ENCODE measurements around the gene CCBE1.
A peak's percentile ranks its signal among the peaks of the same experiment; 100 is the strongest.

CCBE1 gene

GRCh38 chr18:59554796-59555335 lies 142.4 kb downstream of the CCBE1 start:
- Histone ChIP-seq H3K36me3 (replicated peaks in 1 of 2; ENCODE audit: control insufficient read depth in 2 of 2, insufficient read depth in 2 of 2, low read length in 2 of 2) (no peaks in the 10 kb centered on the region), H3K4ac (ENCODE audit: low read length) (no peak overlapping the region), H4K8ac (ENCODE audit: low read depth, low read length) (no peak overlapping the region), H3K79me1 (ENCODE audit: low read depth, low read length) (no peaks in the 10 kb centered on the region), H3K9me3 (replicated peaks in 1 of 2; ENCODE audit: control insufficient read depth in 2 of 2, insufficient read depth in 1 of 2, low read depth in 1 of 2, low read length in 2 of 2) (no peaks in the 10 kb centered on the region), H2BK15ac (ENCODE audit: low read length) (no peak overlapping the region), H3K27me3 (ENCODE audit: control insufficient read depth in 3 of 3, insufficient read depth in 3 of 3, low read depth in 1 of 3, low read length in 3 of 3) (peaks cover 0 to 5% (median 0%) of the 10 kb centered on the region in 3 experiments), H2BK12ac (ENCODE audit: low read length) (no peak overlapping the region), H4K91ac (ENCODE audit: low read depth, low read length, poor library complexity) (no peak overlapping the region), H3K4me1 (ENCODE audit: control insufficient read depth in 2 of 2, insufficient read depth in 1 of 2, low read depth in 1 of 2, low read length in 2 of 2) (no peaks in the 10 kb centered on the region), H3K4me2 (ENCODE audit: insufficient read depth, low read length, poor library complexity, severe bottlenecking) (no peak overlapping the region), H2AFZ (ENCODE audit: low read length) (no peak overlapping the region), H3K4me3 (ENCODE audit: low read length in 2 of 2) (no peak overlapping the region), H2BK5ac (ENCODE audit: low read length) (no peak overlapping the region), H3K18ac (ENCODE audit: low read length) (no peak overlapping the region), H3K23ac (ENCODE audit: low read depth, low read length, poor library complexity) (no peak overlapping the region), H3K9ac (ENCODE audit: low read depth, low read length, poor library complexity) (no peak overlapping the region), H2BK120ac (ENCODE audit: low read depth, low read length) (no peak overlapping the region), H3K27ac (replicated peaks; ENCODE audit: low read length) (no peak overlapping the region), H3K14ac (ENCODE audit: low read length) (no peak overlapping the region), H2AK5ac (ENCODE audit: low read depth, low read length) (no peak overlapping the region)
- WGBS, 2 donors (ENCODE audit: extremely low coverage in 2 of 2, insufficient read length in 2 of 2, insufficient replicate concordance in 1 of 2), result no CpG with 5 or more reads among the region's 2 CpGs
- no peak for DNase-seq (ENCODE audit: low spot score)

- H2BK120ac ChIP-seq (ENCODE audit: low read depth, low read length), result no peak overlapping the region
- H3K23ac ChIP-seq (ENCODE audit: low read depth, low read length, poor library complexity), result no peak overlapping the region
- H2AFZ ChIP-seq (ENCODE audit: low read length), result no peak overlapping the region
- no peak overlapping the region for H2BK5ac ChIP-seq (ENCODE audit: low read length)
- H3K4me1 ChIP-seq (ENCODE audit: control insufficient read depth in 2 of 2, insufficient read depth in 1 of 2, low read depth in 1 of 2, low read length in 2 of 2), result no peaks in the 10 kb centered on the region
- no peaks in the 10 kb centered on the region for H3K79me1 ChIP-seq (ENCODE audit: low read depth, low read length)
- no peak overlapping the region for H3K18ac ChIP-seq (ENCODE audit: low read length)
- no peak overlapping the region for H3K9ac ChIP-seq (ENCODE audit: low read depth, low read length, poor library complexity)
- H3K4me3 ChIP-seq (ENCODE audit: low read length in 2 of 2), result no peak overlapping the region
- H4K91ac ChIP-seq (ENCODE audit: low read depth, low read length, poor library complexity), result no peak overlapping the region
- no peak overlapping the region for H2AK5ac ChIP-seq (ENCODE audit: low read depth, low read length)
- WGBS, 2 donors (ENCODE audit: extremely low coverage in 2 of 2, insufficient read length in 2 of 2, insufficient replicate concordance in 1 of 2), result no CpG with 5 or more reads among the region's 5 CpGs
- no peak for DNase-seq (ENCODE audit: low spot score)
- H2BK15ac ChIP-seq (ENCODE audit: low read length), result no peak overlapping the region
- H3K9me3 ChIP-seq (replicated peaks in 1 of 2; ENCODE audit: control insufficient read depth in 2 of 2, insufficient read depth in 1 of 2, low read depth in 1 of 2, low read length in 2 of 2), result no peaks in the 10 kb centered on the region
- no peak overlapping the region for H3K4ac ChIP-seq (ENCODE audit: low read length)
- no peak overlapping the region for H3K14ac ChIP-seq (ENCODE audit: low read length)
- H3K4me2 ChIP-seq (ENCODE audit: insufficient read depth, low read length, poor library complexity, severe bottlenecking), result no peak overlapping the region
- no peaks in the 10 kb centered on the region for H3K36me3 ChIP-seq (replicated peaks in 1 of 2; ENCODE audit: control insufficient read depth in 2 of 2, insufficient read depth in 2 of 2, low read length in 2 of 2)
- H2BK12ac ChIP-seq (ENCODE audit: low read length), result no peak overlapping the region
- H3K27me3 ChIP-seq (ENCODE audit: control insufficient read depth in 3 of 3, insufficient read depth in 3 of 3, low read depth in 1 of 3, low read length in 3 of 3), result peaks cover 0 to 5% (median 0%) of the 10 kb centered on the region in 3 experiments
- H3K27ac ChIP-seq (replicated peaks; ENCODE audit: low read length), result no peak overlapping the region
- H4K8ac ChIP-seq (ENCODE audit: low read depth, low read length), result no peak overlapping the region
Measured at GRCh38 chr18:59553273-59553870, 143.9 kb downstream of the CCBE1 start.

GRCh38 chr18:59551902-59552635 lies 145.2 kb downstream of the CCBE1 start:
- H3K9me3 ChIP-seq (replicated peaks in 1 of 2; ENCODE audit: control insufficient read depth in 2 of 2, insufficient read depth in 1 of 2, low read depth in 1 of 2, low read length in 2 of 2), result no peaks in the 10 kb centered on the region
- H2AFZ ChIP-seq (ENCODE audit: low read length), result no peak overlapping the region
- H3K9ac ChIP-seq (ENCODE audit: low read depth, low read length, poor library complexity), result no peak overlapping the region
- H3K36me3 ChIP-seq (replicated peaks in 1 of 2; ENCODE audit: control insufficient read depth in 2 of 2, insufficient read depth in 2 of 2, low read length in 2 of 2), result no peaks in the 10 kb centered on the region
- no peak overlapping the region for H2BK5ac ChIP-seq (ENCODE audit: low read length)
- no peak overlapping the region for H4K8ac ChIP-seq (ENCODE audit: low read depth, low read length)
- no peaks in the 10 kb centered on the region for H3K4me1 ChIP-seq (ENCODE audit: control insufficient read depth in 2 of 2, insufficient read depth in 1 of 2, low read depth in 1 of 2, low read length in 2 of 2)
- H2AK5ac ChIP-seq (ENCODE audit: low read depth, low read length), result no peak overlapping the region
- H3K27ac ChIP-seq (replicated peaks; ENCODE audit: low read length), result no peak overlapping the region
- no peak for DNase-seq (ENCODE audit: low spot score)
- H3K27me3 ChIP-seq (ENCODE audit: control insufficient read depth in 3 of 3, insufficient read depth in 3 of 3, low read depth in 1 of 3, low read length in 3 of 3), result peaks cover 0 to 4% (median 0%) of the 10 kb centered on the region in 3 experiments
- no peak overlapping the region for H3K4ac ChIP-seq (ENCODE audit: low read length)
- H4K91ac ChIP-seq (ENCODE audit: low read depth, low read length, poor library complexity), result no peak overlapping the region
- no peak overlapping the region for H2BK120ac ChIP-seq (ENCODE audit: low read depth, low read length)
- H2BK12ac ChIP-seq (ENCODE audit: low read length), result no peak overlapping the region
- H3K4me2 ChIP-seq (ENCODE audit: insufficient read depth, low read length, poor library complexity, severe bottlenecking), result no peak overlapping the region
- H2BK15ac ChIP-seq (ENCODE audit: low read length), result no peak overlapping the region
- no peaks in the 10 kb centered on the region for H3K79me1 ChIP-seq (ENCODE audit: low read depth, low read length)
- no CpG with 5 or more reads among the region's 10 CpGs for WGBS, 2 donors (ENCODE audit: extremely low coverage in 2 of 2, insufficient read length in 2 of 2, insufficient replicate concordance in 1 of 2)
- H3K4me3 ChIP-seq (ENCODE audit: low read length in 2 of 2), result peak overlapping the region in 1 of 2 donors; percentile 60
- H3K14ac ChIP-seq (ENCODE audit: low read length), result no peak overlapping the region
- no peak overlapping the region for H3K18ac ChIP-seq (ENCODE audit: low read length)
- H3K23ac ChIP-seq (ENCODE audit: low read depth, low read length, poor library complexity), result no peak overlapping the region

- Histone ChIP-seq H3K27ac (replicated peaks; ENCODE audit: low read length) (no peak overlapping the region), H2BK12ac (ENCODE audit: low read length) (no peak overlapping the region), H3K27me3 (ENCODE audit: control insufficient read depth in 3 of 3, insufficient read depth in 3 of 3, low read depth in 1 of 3, low read length in 3 of 3) (peaks cover 0 to 4% (median 0%) of the 10 kb centered on the region in 3 experiments), H4K8ac (ENCODE audit: low read depth, low read length) (no peak overlapping the region), H2BK120ac (ENCODE audit: low read depth, low read length) (no peak overlapping the region), H3K23ac (ENCODE audit: low read depth, low read length, poor library complexity) (no peak overlapping the region), H3K4me2 (ENCODE audit: insufficient read depth, low read length, poor library complexity, severe bottlenecking) (no peak overlapping the region), H3K9ac (ENCODE audit: low read depth, low read length, poor library complexity) (no peak overlapping the region), H3K4ac (ENCODE audit: low read length) (no peak overlapping the region), H2AFZ (ENCODE audit: low read length) (no peak overlapping the region), H2BK15ac (ENCODE audit: low read length) (no peak overlapping the region), H2AK5ac (ENCODE audit: low read depth, low read length) (no peak overlapping the region), H2BK5ac (ENCODE audit: low read length) (no peak overlapping the region), H3K79me1 (ENCODE audit: low read depth, low read length) (no peaks in the 10 kb centered on the region), H3K14ac (ENCODE audit: low read length) (no peak overlapping the region), H3K4me1 (ENCODE audit: control insufficient read depth in 2 of 2, insufficient read depth in 1 of 2, low read depth in 1 of 2, low read length in 2 of 2) (no peaks in the 10 kb centered on the region), H3K4me3 (ENCODE audit: low read length in 2 of 2) (no peak overlapping the region), H4K91ac (ENCODE audit: low read depth, low read length, poor library complexity) (no peak overlapping the region), H3K9me3 (replicated peaks in 1 of 2; ENCODE audit: control insufficient read depth in 2 of 2, insufficient read depth in 1 of 2, low read depth in 1 of 2, low read length in 2 of 2) (no peaks in the 10 kb centered on the region), H3K18ac (ENCODE audit: low read length) (no peak overlapping the region), H3K36me3 (replicated peaks in 1 of 2; ENCODE audit: control insufficient read depth in 2 of 2, insufficient read depth in 2 of 2, low read length in 2 of 2) (no peaks in the 10 kb centered on the region)
- DNase-seq (ENCODE audit: low spot score), result no peak
- no CpG with 5 or more reads among the region's 4 CpGs for WGBS, 2 donors (ENCODE audit: extremely low coverage in 2 of 2, insufficient read length in 2 of 2, insufficient replicate concordance in 1 of 2)
Measured at GRCh38 chr18:59550174-59550516, 147.1 kb downstream of the CCBE1 start.
